ENCODE measurements around the gene ADM2. TPM values are rescaled to one million over a fixed set of nuclear protein-coding genes. Genes with fewer than 3 reads are reported as not detected.
A peak's percentile ranks its signal among the peaks of the same experiment; 100 is the strongest.

The ADM2 gene
- total and polyA plus RNA-seq, 2 of the 13 experiments (the other 11 are each of a cell fraction or from before 2014, with no cell fraction given) = 1.2 to 3.0 TPM

DNA sequence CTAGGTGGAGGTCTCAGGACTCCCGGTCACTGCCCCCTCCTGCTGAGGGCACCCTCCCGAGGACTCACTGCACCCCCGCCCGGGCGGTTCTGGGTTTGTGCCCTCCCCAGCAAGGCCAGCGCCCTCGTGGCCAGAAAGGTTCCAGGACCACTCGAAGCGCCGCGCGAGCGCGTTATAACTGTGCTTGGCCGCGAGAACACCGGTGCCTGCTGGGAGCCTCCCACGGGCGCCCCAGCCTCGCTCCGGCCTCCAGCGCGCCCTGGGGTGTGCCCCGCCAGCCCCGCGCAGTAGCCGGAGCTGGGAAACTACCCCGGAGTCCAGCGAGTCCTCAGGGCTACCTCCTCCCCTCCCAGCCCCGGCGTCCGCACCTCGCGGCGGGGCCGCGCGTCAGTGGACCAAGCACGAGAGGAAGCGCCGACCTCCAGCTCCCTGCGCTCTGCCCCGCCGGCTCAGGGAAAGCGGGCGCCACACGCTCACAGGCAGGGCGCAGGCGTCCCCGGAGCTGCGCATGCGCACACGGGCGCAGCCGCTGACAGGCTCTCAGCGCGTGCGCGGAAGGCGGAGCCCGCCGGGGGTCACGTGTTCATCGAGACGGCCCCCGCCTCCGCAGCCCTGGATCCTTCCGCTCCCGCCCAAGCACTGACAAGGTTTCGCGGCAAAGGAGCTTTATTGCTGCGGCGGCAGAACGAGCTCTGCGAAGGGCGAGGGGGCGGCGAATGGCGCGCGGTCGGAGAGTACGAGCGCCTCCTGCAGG, 43.9 kb downstream of the ADM2 start, which contains the start of gene SCO2 (continued):
- TF ChIP-seq, protein P1, sequence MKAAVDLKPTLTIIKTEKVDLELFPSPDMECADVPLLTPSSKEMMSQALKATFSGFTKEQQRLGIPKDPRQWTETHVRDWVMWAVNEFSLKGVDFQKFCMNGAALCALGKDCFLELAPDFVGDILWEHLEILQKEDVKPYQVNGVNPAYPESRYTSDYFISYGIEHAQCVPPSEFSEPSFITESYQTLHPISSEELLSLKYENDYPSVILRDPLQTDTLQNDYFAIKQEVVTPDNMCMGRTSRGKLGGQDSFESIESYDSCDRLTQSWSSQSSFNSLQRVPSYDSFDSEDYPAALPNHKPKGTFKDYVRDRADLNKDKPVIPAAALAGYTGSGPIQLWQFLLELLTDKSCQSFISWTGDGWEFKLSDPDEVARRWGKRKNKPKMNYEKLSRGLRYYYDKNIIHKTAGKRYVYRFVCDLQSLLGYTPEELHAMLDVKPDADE (CRISPR knock-in tag; IDR thresholded peaks at IDR 0.05) = no peak; the same call in 1 of the 2 replicates
- TF ChIP-seq, protein P2, sequence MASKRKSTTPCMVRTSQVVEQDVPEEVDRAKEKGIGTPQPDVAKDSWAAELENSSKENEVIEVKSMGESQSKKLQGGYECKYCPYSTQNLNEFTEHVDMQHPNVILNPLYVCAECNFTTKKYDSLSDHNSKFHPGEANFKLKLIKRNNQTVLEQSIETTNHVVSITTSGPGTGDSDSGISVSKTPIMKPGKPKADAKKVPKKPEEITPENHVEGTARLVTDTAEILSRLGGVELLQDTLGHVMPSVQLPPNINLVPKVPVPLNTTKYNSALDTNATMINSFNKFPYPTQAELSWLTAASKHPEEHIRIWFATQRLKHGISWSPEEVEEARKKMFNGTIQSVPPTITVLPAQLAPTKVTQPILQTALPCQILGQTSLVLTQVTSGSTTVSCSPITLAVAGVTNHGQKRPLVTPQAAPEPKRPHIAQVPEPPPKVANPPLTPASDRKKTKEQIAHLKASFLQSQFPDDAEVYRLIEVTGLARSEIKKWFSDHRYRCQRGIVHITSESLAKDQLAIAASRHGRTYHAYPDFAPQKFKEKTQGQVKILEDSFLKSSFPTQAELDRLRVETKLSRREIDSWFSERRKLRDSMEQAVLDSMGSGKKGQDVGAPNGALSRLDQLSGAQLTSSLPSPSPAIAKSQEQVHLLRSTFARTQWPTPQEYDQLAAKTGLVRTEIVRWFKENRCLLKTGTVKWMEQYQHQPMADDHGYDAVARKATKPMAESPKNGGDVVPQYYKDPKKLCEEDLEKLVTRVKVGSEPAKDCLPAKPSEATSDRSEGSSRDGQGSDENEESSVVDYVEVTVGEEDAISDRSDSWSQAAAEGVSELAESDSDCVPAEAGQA (IDR thresholded peaks at IDR 0.05; ENCODE audit: low read depth) = peak; percentile 14; the same call in 1 of the 2 replicates
- TF ChIP-seq, protein P2 (CRISPR knock-in tag; IDR thresholded peaks at IDR 0.05; ENCODE audit: borderline replicate concordance) = no peak; the same call in 1 of the 2 replicates
- TF ChIP-seq HOXA7 (CRISPR knock-in tag; IDR thresholded peaks at IDR 0.05) = no peak
- TF ChIP-seq U2AF1 (optimal IDR thresholded peaks at IDR 0.05; ENCODE audit: low read depth, low read length) = no peak
- TF ChIP-seq, protein P3, sequence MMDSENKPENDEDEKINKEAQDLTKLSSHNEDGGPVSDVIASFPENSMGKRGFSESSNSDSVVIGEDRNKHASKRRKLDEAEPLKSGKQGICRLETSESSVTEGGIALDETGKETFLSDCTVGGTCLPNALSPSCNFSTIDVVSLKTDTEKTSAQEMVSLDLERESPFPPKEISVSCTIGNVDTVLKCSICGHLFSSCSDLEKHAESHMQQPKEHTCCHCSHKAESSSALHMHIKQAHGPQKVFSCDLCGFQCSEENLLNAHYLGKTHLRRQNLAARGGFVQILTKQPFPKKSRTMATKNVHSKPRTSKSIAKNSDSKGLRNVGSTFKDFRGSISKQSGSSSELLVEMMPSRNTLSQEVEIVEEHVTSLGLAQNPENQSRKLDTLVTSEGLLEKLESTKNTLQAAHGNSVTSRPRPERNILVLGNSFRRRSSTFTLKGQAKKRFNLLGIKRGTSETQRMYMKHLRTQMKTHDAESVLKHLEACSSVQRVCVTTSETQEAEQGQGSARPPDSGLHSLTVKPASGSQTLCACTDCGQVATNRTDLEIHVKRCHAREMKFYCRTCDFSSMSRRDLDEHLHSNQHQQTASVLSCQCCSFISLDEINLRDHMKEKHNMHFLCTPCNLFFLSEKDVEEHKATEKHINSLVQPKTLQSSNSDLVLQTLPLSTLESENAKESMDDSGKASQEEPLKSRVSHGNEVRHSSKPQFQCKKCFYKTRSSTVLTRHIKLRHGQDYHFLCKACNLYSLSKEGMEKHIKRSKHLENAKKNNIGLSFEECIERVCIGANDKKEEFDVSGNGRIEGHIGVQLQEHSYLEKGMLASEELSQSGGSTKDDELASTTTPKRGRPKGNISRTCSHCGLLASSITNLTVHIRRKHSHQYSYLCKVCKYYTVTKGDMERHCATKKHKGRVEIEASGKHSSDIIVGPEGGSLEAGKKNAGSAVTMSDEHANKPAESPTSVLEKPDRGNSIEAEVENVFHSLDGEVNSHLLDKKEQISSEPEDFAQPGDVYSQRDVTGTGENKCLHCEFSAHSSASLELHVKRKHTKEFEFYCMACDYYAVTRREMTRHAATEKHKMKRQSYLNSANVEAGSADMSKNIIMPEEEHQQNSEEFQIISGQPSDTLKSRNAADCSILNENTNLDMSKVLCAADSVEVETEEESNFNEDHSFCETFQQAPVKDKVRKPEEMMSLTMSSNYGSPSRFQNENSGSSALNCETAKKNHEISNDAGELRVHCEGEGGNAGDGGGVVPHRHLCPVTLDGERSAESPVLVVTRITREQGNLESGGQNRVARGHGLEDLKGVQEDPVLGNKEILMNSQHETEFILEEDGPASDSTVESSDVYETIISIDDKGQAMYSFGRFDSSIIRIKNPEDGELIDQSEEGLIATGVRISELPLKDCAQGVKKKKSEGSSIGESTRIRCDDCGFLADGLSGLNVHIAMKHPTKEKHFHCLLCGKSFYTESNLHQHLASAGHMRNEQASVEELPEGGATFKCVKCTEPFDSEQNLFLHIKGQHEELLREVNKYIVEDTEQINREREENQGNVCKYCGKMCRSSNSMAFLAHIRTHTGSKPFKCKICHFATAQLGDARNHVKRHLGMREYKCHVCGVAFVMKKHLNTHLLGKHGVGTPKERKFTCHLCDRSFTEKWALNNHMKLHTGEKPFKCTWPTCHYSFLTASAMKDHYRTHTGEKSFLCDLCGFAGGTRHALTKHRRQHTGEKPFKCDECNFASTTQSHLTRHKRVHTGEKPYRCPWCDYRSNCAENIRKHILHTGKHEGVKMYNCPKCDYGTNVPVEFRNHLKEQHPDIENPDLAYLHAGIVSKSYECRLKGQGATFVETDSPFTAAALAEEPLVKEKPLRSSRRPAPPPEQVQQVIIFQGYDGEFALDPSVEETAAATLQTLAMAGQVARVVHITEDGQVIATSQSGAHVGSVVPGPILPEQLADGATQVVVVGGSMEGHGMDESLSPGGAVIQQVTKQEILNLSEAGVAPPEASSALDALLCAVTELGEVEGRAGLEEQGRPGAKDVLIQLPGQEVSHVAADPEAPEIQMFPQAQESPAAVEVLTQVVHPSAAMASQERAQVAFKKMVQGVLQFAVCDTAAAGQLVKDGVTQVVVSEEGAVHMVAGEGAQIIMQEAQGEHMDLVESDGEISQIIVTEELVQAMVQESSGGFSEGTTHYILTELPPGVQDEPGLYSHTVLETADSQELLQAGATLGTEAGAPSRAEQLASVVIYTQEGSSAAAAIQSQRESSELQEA (CRISPR knock-in tag; IDR thresholded peaks at IDR 0.05; ENCODE audit: not compliant biosample characterization) = peak; percentile 91
- TF ChIP-seq, protein P4, sequence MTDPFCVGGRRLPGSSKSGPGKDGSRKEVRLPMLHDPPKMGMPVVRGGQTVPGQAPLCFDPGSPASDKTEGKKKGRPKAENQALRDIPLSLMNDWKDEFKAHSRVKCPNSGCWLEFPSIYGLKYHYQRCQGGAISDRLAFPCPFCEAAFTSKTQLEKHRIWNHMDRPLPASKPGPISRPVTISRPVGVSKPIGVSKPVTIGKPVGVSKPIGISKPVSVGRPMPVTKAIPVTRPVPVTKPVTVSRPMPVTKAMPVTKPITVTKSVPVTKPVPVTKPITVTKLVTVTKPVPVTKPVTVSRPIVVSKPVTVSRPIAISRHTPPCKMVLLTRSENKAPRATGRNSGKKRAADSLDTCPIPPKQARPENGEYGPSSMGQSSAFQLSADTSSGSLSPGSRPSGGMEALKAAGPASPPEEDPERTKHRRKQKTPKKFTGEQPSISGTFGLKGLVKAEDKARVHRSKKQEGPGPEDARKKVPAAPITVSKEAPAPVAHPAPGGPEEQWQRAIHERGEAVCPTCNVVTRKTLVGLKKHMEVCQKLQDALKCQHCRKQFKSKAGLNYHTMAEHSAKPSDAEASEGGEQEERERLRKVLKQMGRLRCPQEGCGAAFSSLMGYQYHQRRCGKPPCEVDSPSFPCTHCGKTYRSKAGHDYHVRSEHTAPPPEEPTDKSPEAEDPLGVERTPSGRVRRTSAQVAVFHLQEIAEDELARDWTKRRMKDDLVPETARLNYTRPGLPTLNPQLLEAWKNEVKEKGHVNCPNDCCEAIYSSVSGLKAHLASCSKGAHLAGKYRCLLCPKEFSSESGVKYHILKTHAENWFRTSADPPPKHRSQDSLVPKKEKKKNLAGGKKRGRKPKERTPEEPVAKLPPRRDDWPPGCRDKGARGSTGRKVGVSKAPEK (CRISPR knock-in tag; IDR thresholded peaks at IDR 0.05; ENCODE audit: borderline replicate concordance) = no peak
- no peak for TF ChIP-seq ZNF354B (CRISPR knock-in tag; IDR thresholded peaks at IDR 0.05)

Measured in HepG2 (cell line).